Heart left ventricle (tissue), 16 donors: ENCODE measurements around the gene PXYLP1. TPM values are rescaled to one million over a fixed set of nuclear protein-coding genes. Genes with fewer than 3 reads are reported as not detected.
A peak's percentile ranks its signal among the peaks of the same experiment; 100 is the strongest.
"Not testable (repeated sequence)": the region's sequence is repeated elsewhere in the genome, so short reads cannot be mapped to it uniquely, and the experiment has no call there.

Experiments
- ATAC-seq, 4 donors: fragments of 200-7000 bp; cut with Tn5 transposase; one replicate each; pipeline ENCODE4 v1.9.1; 2020 to 2022; ENCODE audit warnings: moderate library complexity in 4 of 4, mild to moderate bottlenecking in 3 of 4, moderate number of reproducible peaks in 1 of 4
- DNase-seq, 5 donors: peaks; one replicate each; pipeline ENCODE4 v3.0.0-alpha.2; 2020
- H3K27ac ChIP-seq, 12 donors: fragments of 200-600 bp; sonication (generic) in 4 of 12; one replicate each; pipeline versions ENCODE4 v1.5.0 to v1.8.0; 2016 to 2022; ENCODE audit warnings: mild to moderate bottlenecking in 2 of 12
- H3K27me3 ChIP-seq, 9 donors: fragments of 200-600 bp; sonication (generic) in 2 of 9; one replicate each; pipeline versions ENCODE4 v1.5.1 to v1.8.0; 2016 to 2022; ENCODE audit warnings: mild to moderate bottlenecking in 3 of 9
- H3K36me3 ChIP-seq, 9 donors: fragments of 200-600 bp; sonication (generic) in 2 of 9; one replicate each; pipeline versions ENCODE4 v1.5.0 to v1.8.0; 2018 to 2022; ENCODE audit warnings: mild to moderate bottlenecking in 2 of 9
- H3K4me1 ChIP-seq, 12 donors: fragments of 200-600 bp; sonication (generic) in 4 of 12; one replicate each; pipeline versions ENCODE4 v1.5.0 to v1.8.0; 2016 to 2022; ENCODE audit warnings: mild to moderate bottlenecking in 3 of 12
- H3K4me3 ChIP-seq, 12 donors: fragments of 200-600 bp; sonication (generic) in 4 of 12; one replicate each; pipeline versions ENCODE4 v1.5.0 to v1.8.0; 2017 to 2022; ENCODE audit warnings: mild to moderate bottlenecking in 9 of 12, moderate library complexity in 4 of 12
- H3K9me3 ChIP-seq, 12 donors: fragments of 200-600 bp; sonication (generic) in 4 of 12; one replicate each; pipeline versions ENCODE4 v1.5.0 to v1.8.0; 2016 to 2022; ENCODE audit warnings: mild to moderate bottlenecking in 1 of 12
- POLR2A ChIP-seq, 2 donors: fragments of 450-650 bp; IDR thresholded peaks; one replicate each; pipeline ENCODE4 v1.6.1; 2017; ENCODE audit warnings: antibody characterized with exemption in 2 of 2, mild to moderate bottlenecking in 2 of 2, moderate library complexity in 2 of 2
- WGBS, 4 donors: extraction: QIAGEN DNeasy Blood & Tissue Kit in 2 of 4; methylation state at CpG; one replicate each; pipeline versions ENCODE4 v1.1.5 to v1.1.7; 2013 to 2018; 5-methylcytosine and 5-hydroxymethylcytosine counted together
- intact Hi-C, 10 donors: fragments of 100-400 bp; cut with DNase I; formaldehyde crosslinking; loops; one replicate each; pipeline versions ENCODE4 v1.11.1 to v1.14.2; 2022
- polyA plus RNA-seq, 2 donors: library from polyadenylated mRNA; stranded (reverse); fragments of 200-250 nt; gene quantifications; one replicate each; pipeline ENCODE4 v1.2.3, GENCODE V29; 2013
- total RNA-seq, 9 donors: library from RNA; depleted of rRNA in 2 of 9; stranded (reverse); fragments of >200 nt in 2 of 9; fragmentation: NEBNext Ultra II Directional in 3 of 9; extraction: Animal tissue kit (Norgen Biotek cat#: 25700) in 3 of 9; gene quantifications; one replicate each; pipeline versions ENCODE4 v1.1.0 to v1.2.4, GENCODE V29; 2016 to 2023
- TF ChIP-seq, protein P1 (sequence below), 12 donors: fragments of 200-600 bp; sonication (generic) in 4 of 12; IDR thresholded peaks; one replicate each; pipeline versions ENCODE4 v1.5.0 to v1.8.0; 2018 to 2022; ENCODE audit warnings: antibody characterized with exemption in 12 of 12, mild to moderate bottlenecking in 5 of 12
- donor health status: ischemic (EF 13 %, LVEDD 7.1; RV severe dilation, severe dysfunction).
- donor health status: healthy with polysubstance abuse.
- donor health status: DM: no; HTN: yes; CAD: no.
- donor health status: DM: no; HTN: no; CAD: no.
- donor health status: ischemic (EF 25% LVEDD 6.9; RV normal size, moderate dysfunction).
- donor health status: ischemic (EF 25% LVEDD 5.7; RV mildly dilated, moderate dysfunction).
- donor health status: healthy.
- donor health status: DM: yes; HTN: yes; CAD: no.
- donor health status: ischemic (EF 35%, LVEDD 5.7; RV mildly dilated, moderate dysfunction).
- donor health status: nonischemic (EF 11% LVEDD 7.7; RV severe dilation, severe dysfunction).
- donor health status: DM: yes; HTN: yes; CAD: no.
- donor health status: PGD.
- donor health status: ischemic (EF 29% LVEDD 5.4; RV normal size, mild dysfunction).
- donor health status: nonischemic (EF 23%, LVEDD 6.1; RV moderate dilation, normal function).

PXYLP1 gene
- total and polyA plus RNA-seq, 11 donors = 7.3 to 30.6 (median 21.2) TPM

DNA sequence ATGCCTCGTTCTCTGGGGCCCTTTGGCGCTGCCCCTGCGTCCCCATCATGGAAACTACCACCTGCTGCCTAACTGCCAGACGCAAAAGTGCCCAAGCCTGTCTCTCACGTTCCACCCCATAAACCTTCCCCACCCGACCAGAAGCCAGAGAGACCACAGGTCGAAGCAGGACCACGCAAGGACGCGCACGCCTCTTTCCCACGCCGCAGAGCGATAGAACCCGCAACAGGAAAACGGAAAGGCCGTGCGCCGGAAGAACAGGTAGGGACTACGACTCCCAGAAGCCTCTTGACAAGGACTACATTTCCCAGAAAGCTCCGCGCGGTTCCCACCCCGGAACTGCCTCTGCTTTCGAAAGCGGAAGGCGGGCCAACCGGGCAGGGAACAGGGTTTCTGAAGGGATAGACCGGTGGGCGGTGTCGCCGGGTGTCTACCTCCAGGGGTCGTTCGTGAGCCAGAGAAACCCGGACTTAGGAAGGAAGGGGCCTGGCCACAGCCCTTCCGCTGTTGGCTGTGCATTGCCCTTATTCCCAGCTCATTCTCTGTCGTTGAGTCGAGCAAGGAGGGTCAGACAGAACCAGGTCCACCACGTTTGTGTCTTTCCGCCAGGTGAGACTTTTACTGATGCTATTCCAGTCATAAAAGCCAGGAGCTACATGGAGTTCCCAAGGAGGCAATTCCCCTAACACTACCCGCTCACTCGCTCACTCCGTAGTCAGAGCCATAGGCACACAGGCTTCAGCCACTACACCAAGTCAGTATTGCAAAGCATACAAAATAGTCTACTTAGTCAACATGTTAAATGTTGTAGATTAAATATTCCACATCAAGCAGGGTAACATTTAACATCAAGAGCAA, 80.1 kb downstream of the PXYLP1 start:
- no peaks in the 10 kb centered on the region for H3K36me3 ChIP-seq
- no peaks in the 10 kb centered on the region for H3K9me3 ChIP-seq
- intact Hi-C loops = loop anchor here in 9 of 10 donors (1.0 to 10.0 kb wide), 13 partner anchors 41 to 251 kb away; partner anchors contain the start of gene ZBTB38 (in 1 of the 9)
- H3K4me3 ChIP-seq = peak overlapping the region; percentile 28 to 85 (median 70)
- peak overlapping the region; percentile 1 to 90 (median 80) for H3K27ac ChIP-seq
- DNase-seq (peak; percentile 98 to 99 (median 99)), ATAC-seq (peak; percentile 97 to 99 (median 98))
- TF ChIP-seq POLR2A (IDR thresholded peaks at IDR 0.05) = peak in 1 of 2 donors; percentile 74
- TF ChIP-seq, protein P1, sequence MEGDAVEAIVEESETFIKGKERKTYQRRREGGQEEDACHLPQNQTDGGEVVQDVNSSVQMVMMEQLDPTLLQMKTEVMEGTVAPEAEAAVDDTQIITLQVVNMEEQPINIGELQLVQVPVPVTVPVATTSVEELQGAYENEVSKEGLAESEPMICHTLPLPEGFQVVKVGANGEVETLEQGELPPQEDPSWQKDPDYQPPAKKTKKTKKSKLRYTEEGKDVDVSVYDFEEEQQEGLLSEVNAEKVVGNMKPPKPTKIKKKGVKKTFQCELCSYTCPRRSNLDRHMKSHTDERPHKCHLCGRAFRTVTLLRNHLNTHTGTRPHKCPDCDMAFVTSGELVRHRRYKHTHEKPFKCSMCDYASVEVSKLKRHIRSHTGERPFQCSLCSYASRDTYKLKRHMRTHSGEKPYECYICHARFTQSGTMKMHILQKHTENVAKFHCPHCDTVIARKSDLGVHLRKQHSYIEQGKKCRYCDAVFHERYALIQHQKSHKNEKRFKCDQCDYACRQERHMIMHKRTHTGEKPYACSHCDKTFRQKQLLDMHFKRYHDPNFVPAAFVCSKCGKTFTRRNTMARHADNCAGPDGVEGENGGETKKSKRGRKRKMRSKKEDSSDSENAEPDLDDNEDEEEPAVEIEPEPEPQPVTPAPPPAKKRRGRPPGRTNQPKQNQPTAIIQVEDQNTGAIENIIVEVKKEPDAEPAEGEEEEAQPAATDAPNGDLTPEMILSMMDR (IDR thresholded peaks at IDR 0.05) = peak; percentile 69 to 92 (median 84)
- no peaks in the 10 kb centered on the region for H3K27me3 ChIP-seq
- 5 to 16% (median 5%) methylated on average over 12 to 43 of the region's 43 CpGs for WGBS, 4 donors
- H3K4me1 ChIP-seq = peaks cover 0 to 29% (median 11%) of the 10 kb centered on the region in 12 donors

DNA sequence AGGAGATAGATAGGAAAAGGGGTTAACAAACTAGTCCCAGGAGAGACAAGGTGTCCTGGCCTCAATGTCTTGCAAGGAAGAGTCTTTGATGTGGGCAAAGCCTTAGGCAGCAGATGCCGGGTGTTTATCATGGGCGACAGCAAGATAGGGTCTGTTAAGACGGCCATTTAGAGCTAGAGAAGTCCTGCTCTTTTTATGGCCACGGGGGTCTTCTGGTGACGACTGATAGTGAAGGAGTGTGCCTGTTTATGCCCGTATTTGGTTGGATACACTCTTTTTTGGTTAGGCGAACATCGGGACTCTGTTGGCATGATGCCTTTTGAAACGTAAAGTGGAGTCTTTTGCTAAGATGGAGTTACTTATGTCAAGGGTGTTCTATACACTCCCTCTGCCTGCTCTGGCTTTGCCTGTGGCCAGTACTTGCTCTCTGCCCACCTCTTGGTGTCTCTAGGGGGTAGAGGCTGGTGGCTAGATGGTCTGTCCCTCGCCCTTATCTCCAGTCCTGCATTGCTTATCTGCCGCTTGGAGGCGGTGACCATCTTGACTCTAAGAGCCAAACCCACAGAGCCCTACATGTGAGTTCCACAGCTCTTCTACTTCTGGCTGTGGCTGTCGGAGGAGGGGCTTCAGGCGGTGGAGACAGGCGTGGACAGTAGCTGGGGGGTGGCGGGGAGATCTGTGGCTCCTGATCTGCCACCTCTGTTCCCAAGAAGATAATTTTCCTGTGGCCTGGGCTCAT, 80.9 kb downstream of the PXYLP1 start:
- intact Hi-C loops = loop anchor here in 9 of 10 donors (2.0 to 10.0 kb wide), 12 partner anchors 40 to 250 kb away; partner anchors contain the start of gene ZBTB38 (in 1 of the 9)
- Histone ChIP-seq H3K4me3 (peak overlapping the region; percentile 28 to 85 (median 70)), H3K4me1 (peaks cover 0 to 29% (median 11%) of the 10 kb centered on the region in 12 donors), H3K27ac (peak overlapping the region; percentile 1 to 90 (median 80)), H3K27me3 (no peaks in the 10 kb centered on the region), H3K9me3 (no peaks in the 10 kb centered on the region), H3K36me3 (no peaks in the 10 kb centered on the region)
- 82 to 87% (median 86%) methylated on average over 16 of the region's 16 CpGs for WGBS, 4 donors
- TF ChIP-seq POLR2A (IDR thresholded peaks at IDR 0.05) = no peak
- TF ChIP-seq, protein P1 (IDR thresholded peaks at IDR 0.05) = no peak
- no peak for DNase-seq
- no peak for ATAC-seq

DNA sequence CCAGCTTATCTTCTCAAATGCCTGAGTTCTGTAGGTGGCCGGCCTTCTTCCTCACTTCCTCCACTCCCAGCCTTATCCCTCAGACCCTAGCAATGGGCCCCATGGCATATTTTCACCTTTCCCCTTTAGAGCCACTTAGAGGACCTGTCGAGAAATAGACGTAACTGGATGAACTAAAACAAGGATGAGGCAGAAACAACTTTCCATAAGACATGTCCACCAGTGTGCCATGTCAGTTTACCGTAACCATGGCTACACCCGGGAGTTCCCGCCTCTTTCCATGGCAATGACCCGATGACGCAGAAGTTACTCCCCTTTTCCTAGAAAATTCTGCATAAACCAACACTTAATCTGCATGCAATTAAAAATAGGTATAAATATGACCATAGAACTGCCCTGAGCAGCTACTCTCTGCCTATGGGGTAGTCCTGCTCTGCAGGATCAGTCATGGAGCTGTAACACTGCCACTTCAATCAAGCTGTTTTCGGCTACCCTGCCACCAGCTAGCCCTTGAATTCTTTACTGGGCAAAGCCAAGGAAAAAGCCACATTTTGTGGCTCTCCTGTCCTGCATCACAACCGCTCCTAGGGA, 81.6 kb downstream of the PXYLP1 start:
- Histone ChIP-seq H3K27me3 (no peaks in the 10 kb centered on the region), H3K36me3 (no peaks in the 10 kb centered on the region), H3K9me3 (no peaks in the 10 kb centered on the region), H3K4me1 (peaks cover 0 to 24% (median 11%) of the 10 kb centered on the region in 12 donors), H3K4me3 (no peak overlapping the region), H3K27ac (no peak overlapping the region)
- ATAC-seq = no peak
- DNase-seq = no peak
- TF ChIP-seq, protein P1 (IDR thresholded peaks at IDR 0.05) = no peak
- no peak for TF ChIP-seq POLR2A (IDR thresholded peaks at IDR 0.05)
- intact Hi-C loops = loop anchor here in 9 of 10 donors (2.0 to 10.0 kb wide), 12 partner anchors 39 to 249 kb away; partner anchors contain the start of gene ZBTB38 (in 1 of the 9)
- 94 to 98% (median 95%) methylated on average over 10 of the region's 10 CpGs for WGBS, 4 donors

DNA sequence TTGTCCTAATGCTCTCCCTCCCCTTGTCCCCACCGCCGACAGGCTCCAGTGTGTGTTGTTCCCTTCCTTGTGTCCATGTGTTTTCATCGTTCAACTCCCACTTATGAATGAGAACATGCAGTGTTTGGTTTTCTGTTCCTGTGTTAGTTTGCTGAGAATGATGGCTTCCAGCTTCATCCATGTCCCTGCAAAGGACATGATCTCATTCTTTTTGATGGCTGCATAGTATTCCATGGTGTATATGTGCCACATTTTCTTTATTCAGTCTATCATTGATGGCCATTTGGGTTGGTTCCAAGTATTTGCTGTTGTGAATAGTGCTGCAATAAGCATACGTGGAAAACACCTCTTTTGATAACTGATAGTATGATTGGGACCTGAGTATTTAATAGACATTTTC, 82.8 kb downstream of the PXYLP1 start:
- not testable (repeated sequence) for H3K4me3 ChIP-seq, ATAC-seq, H3K36me3 ChIP-seq, DNase-seq, H3K9me3 ChIP-seq, H3K27ac ChIP-seq, H3K27me3 ChIP-seq
- peaks cover 0 to 17% (median 11%) of the 10 kb centered on the region in 12 donors for H3K4me1 ChIP-seq
- 90 to 94% (median 92%) methylated on average over 4 of the region's 4 CpGs for WGBS, 4 donors
- intact Hi-C loops = loop anchor here in 7 of 10 donors (5.0 to 10.0 kb wide), 8 partner anchors 38 to 248 kb away; partner anchors contain the start of gene ZBTB38 (in 1 of the 7)
